ENCODE results near the gene SMAD3. TPM values are rescaled to one million over a fixed set of nuclear protein-coding genes. Genes with fewer than 3 reads are reported as not detected.

The SMAD3 gene
- polyA plus RNA-seq, 1 donor from 2014 or later = 1.0 TPM

DNA sequence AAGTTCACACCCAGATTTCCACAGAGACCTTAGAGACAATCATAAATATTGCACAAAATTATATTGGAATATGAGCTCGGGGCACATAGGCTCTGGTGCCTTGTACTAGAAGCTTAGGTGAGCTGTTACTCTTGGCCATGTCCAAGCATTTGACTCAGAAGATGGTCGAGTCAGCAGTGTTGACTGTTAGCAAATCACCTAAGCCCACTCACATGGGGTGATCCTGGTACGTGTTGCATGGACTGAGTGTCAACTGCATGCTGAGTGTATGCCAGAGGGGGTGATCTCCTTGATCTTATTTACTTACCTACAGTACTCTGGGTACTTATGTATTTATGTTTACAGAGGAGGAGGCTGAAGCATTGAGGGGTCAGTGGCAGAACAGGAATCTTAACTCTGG is 14.0 kb downstream of the SMAD3 start:
- Histone ChIP-seq H3K27ac (ENCODE audit: low read length) (no peak overlapping the region), H3K9ac (ENCODE audit: low read length) (no peak overlapping the region), H4K20me1 (ENCODE audit: insufficient read depth) (no peaks in the 10 kb centered on the region), H3K9me3 (ENCODE audit: low read length) (no peaks in the 10 kb centered on the region), H3K4me2 (ENCODE audit: low read length) (no peak overlapping the region), H3F3A (ENCODE audit: insufficient read depth, low read length, poor library complexity, severe bottlenecking) (no peaks in the 10 kb centered on the region), H3K4me3 (ENCODE audit: low read length) (no peak overlapping the region), H3K9me2 (ENCODE audit: insufficient read depth, low read length) (no peaks in the 10 kb centered on the region), H3K27me3 (ENCODE audit: insufficient read depth, low read depth, low read length) (no peaks in the 10 kb centered on the region), H2AFZ (ENCODE audit: low read depth, low read length) (no peak overlapping the region), H3K79me2 (replicated peaks; ENCODE audit: insufficient read depth, low read length) (peaks cover 16% of the 10 kb centered on the region), H3K36me3 (ENCODE audit: insufficient read depth, low read length) (no peaks in the 10 kb centered on the region)
- TF ChIP-seq RAD21 (conservative IDR thresholded peaks at IDR 0.05) (no peak), SMC3 (conservative IDR thresholded peaks at IDR 0.05; ENCODE audit: poor library complexity) (no peak), TAF1 (IDR thresholded peaks at IDR 0.05; ENCODE audit: low read depth) (no peak)
- TF ChIP-seq, protein P1, sequence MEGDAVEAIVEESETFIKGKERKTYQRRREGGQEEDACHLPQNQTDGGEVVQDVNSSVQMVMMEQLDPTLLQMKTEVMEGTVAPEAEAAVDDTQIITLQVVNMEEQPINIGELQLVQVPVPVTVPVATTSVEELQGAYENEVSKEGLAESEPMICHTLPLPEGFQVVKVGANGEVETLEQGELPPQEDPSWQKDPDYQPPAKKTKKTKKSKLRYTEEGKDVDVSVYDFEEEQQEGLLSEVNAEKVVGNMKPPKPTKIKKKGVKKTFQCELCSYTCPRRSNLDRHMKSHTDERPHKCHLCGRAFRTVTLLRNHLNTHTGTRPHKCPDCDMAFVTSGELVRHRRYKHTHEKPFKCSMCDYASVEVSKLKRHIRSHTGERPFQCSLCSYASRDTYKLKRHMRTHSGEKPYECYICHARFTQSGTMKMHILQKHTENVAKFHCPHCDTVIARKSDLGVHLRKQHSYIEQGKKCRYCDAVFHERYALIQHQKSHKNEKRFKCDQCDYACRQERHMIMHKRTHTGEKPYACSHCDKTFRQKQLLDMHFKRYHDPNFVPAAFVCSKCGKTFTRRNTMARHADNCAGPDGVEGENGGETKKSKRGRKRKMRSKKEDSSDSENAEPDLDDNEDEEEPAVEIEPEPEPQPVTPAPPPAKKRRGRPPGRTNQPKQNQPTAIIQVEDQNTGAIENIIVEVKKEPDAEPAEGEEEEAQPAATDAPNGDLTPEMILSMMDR (IDR thresholded peaks at IDR 0.05; ENCODE audit: poor library complexity, severe bottlenecking) = no peak

DNA sequence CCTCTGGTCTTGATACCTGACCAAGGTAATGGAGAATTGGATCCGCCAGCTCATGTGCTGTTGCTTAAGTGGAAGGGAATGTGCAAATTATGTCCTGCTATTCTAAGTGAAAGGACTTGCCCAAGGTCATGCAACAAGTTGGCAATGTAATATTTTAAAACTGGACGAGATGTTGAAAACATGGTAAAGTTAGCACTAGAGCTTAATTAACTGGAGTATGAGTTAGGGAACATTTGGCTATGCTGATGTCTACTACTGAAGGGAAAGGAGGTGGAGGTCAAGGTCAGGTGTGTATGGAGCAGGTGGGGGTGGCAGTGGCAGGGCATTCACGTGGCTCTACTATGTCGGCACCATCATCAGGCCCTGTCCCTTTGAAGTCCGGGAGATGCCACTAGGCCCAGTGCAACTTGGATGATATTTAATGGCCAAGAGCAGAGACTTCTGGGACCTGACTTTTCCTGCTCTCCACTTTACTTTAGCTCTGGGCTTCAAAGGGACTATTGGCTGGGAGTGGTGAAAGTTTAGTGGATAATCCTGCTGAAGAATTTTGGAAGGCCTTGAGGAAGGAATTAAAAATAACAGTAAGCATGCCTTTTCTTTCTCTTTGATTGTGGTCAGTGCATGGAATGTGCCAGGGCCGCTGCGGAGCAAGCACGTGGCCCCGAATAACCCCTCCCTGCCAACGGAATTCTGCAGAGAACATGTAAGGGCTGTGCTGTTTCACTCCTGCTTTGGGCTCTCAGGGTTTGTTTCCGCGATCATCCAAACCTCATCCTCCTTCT is 14.9 kb downstream of the SMAD3 start:
- no peak overlapping the region for H3K9ac ChIP-seq (ENCODE audit: low read length)
- no peak overlapping the region for H3K4me3 ChIP-seq (ENCODE audit: low read length)
- H3K27me3 ChIP-seq (ENCODE audit: insufficient read depth, low read depth, low read length) = no peaks in the 10 kb centered on the region
- H3K36me3 ChIP-seq (ENCODE audit: insufficient read depth, low read length) = no peaks in the 10 kb centered on the region
- no peaks in the 10 kb centered on the region for H3K9me3 ChIP-seq (ENCODE audit: low read length)
- H3K79me2 ChIP-seq (replicated peaks; ENCODE audit: insufficient read depth, low read length) = peaks cover 12% of the 10 kb centered on the region
- H2AFZ ChIP-seq (ENCODE audit: low read depth, low read length) = no peak overlapping the region
- H3K4me2 ChIP-seq (ENCODE audit: low read length) = no peak overlapping the region
- no peaks in the 10 kb centered on the region for H3K9me2 ChIP-seq (ENCODE audit: insufficient read depth, low read length)
- no peak overlapping the region for H3K27ac ChIP-seq (ENCODE audit: low read length)
- no peaks in the 10 kb centered on the region for H4K20me1 ChIP-seq (ENCODE audit: insufficient read depth)
- H3F3A ChIP-seq (ENCODE audit: insufficient read depth, low read length, poor library complexity, severe bottlenecking) = no peaks in the 10 kb centered on the region
- no peak for TF ChIP-seq TAF1 (IDR thresholded peaks at IDR 0.05; ENCODE audit: low read depth)
- no peak for TF ChIP-seq MXI1 (conservative IDR thresholded peaks at IDR 0.05; ENCODE audit: poor library complexity, severe bottlenecking)
- TF ChIP-seq, protein P2, sequence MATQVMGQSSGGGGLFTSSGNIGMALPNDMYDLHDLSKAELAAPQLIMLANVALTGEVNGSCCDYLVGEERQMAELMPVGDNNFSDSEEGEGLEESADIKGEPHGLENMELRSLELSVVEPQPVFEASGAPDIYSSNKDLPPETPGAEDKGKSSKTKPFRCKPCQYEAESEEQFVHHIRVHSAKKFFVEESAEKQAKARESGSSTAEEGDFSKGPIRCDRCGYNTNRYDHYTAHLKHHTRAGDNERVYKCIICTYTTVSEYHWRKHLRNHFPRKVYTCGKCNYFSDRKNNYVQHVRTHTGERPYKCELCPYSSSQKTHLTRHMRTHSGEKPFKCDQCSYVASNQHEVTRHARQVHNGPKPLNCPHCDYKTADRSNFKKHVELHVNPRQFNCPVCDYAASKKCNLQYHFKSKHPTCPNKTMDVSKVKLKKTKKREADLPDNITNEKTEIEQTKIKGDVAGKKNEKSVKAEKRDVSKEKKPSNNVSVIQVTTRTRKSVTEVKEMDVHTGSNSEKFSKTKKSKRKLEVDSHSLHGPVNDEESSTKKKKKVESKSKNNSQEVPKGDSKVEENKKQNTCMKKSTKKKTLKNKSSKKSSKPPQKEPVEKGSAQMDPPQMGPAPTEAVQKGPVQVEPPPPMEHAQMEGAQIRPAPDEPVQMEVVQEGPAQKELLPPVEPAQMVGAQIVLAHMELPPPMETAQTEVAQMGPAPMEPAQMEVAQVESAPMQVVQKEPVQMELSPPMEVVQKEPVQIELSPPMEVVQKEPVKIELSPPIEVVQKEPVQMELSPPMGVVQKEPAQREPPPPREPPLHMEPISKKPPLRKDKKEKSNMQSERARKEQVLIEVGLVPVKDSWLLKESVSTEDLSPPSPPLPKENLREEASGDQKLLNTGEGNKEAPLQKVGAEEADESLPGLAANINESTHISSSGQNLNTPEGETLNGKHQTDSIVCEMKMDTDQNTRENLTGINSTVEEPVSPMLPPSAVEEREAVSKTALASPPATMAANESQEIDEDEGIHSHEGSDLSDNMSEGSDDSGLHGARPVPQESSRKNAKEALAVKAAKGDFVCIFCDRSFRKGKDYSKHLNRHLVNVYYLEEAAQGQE (IDR thresholded peaks at IDR 0.05; ENCODE audit: borderline replicate concordance) = no peak
- no peak for TF ChIP-seq RAD21 (conservative IDR thresholded peaks at IDR 0.05)
- no peak for TF ChIP-seq EP300 (conservative IDR thresholded peaks at IDR 0.05; ENCODE audit: poor library complexity, severe bottlenecking)

DNA sequence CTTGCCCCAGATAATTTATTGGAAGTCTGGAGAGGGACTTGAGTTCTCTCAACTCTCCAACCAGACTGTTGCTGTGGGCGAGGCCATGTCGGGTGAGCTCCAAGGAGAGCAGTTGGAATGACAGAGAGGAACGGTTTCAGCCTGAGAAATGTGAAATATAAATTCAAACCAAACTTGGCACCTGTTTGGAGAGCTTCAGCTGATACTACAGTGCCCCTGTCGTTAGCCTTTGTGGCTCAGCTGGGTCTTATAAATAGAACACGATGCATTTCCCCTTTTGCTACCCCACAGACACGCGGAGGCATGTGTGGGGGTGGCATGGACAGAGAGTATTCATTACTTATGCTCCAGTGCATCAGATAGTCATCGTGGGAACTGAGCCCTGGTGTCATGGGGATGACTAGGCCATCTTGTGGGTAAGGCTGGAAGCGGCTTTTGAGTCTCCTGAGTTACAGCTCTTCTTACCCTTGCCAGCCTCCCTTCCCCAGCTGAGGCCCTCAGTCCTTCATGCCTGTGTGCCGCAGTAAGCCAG is 15.6 kb downstream of the SMAD3 start:
- Histone ChIP-seq H3K9ac (ENCODE audit: low read length) (no peak overlapping the region), H3K27me3 (ENCODE audit: insufficient read depth, low read depth, low read length) (no peaks in the 10 kb centered on the region), H3K4me2 (ENCODE audit: low read length) (no peak overlapping the region), H3K4me3 (ENCODE audit: low read length) (no peak overlapping the region), H3F3A (ENCODE audit: insufficient read depth, low read length, poor library complexity, severe bottlenecking) (no peaks in the 10 kb centered on the region), H3K9me2 (ENCODE audit: insufficient read depth, low read length) (no peaks in the 10 kb centered on the region), H3K9me3 (ENCODE audit: low read length) (no peaks in the 10 kb centered on the region), H2AFZ (ENCODE audit: low read depth, low read length) (no peak overlapping the region), H4K20me1 (ENCODE audit: insufficient read depth) (no peaks in the 10 kb centered on the region), H3K27ac (ENCODE audit: low read length) (no peak overlapping the region), H3K36me3 (ENCODE audit: insufficient read depth, low read length) (no peaks in the 10 kb centered on the region), H3K79me2 (replicated peaks; ENCODE audit: insufficient read depth, low read length) (peaks cover 8% of the 10 kb centered on the region)
- no peak for TF ChIP-seq TAF1 (IDR thresholded peaks at IDR 0.05; ENCODE audit: low read depth)
- TF ChIP-seq, protein P1 (IDR thresholded peaks at IDR 0.05; ENCODE audit: poor library complexity, severe bottlenecking) = no peak

Measured in neural cell (in vitro differentiated cells).